Measurements from ENCODE around the gene CTBP1.

DNA sequence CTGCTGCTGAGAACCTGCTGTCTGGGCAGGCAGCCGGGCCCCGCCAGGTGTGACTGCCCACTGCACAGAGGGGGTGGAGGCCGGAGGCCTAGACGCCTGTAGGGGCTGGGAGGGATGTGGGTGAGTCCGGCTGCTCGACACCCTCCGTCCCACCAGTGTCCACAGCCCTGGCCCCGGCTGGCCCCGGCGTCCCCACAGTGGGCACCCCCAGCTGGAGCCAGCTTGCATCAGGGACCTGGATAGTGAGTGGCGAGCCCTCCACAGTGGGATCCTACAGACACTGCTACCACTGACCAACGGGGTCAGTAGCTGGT, 41.8 kb downstream of the CTBP1 start:
- TF ChIP-seq, protein P1, sequence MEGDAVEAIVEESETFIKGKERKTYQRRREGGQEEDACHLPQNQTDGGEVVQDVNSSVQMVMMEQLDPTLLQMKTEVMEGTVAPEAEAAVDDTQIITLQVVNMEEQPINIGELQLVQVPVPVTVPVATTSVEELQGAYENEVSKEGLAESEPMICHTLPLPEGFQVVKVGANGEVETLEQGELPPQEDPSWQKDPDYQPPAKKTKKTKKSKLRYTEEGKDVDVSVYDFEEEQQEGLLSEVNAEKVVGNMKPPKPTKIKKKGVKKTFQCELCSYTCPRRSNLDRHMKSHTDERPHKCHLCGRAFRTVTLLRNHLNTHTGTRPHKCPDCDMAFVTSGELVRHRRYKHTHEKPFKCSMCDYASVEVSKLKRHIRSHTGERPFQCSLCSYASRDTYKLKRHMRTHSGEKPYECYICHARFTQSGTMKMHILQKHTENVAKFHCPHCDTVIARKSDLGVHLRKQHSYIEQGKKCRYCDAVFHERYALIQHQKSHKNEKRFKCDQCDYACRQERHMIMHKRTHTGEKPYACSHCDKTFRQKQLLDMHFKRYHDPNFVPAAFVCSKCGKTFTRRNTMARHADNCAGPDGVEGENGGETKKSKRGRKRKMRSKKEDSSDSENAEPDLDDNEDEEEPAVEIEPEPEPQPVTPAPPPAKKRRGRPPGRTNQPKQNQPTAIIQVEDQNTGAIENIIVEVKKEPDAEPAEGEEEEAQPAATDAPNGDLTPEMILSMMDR (conservative IDR thresholded peaks at IDR 0.05; ENCODE audit: low read depth, low read length), result no peak
- no peak for TF ChIP-seq EZH2 (IDR thresholded peaks at IDR 0.05; ENCODE audit: low read length, unreplicated experiment)

Data from PC-3 (cell line).